Measurements from ENCODE around the gene KCNJ16.

- TF ChIP-seq EZH2 (IDR thresholded peaks at IDR 0.05; ENCODE audit: low read length, unreplicated experiment) (no peak), CTCF (conservative IDR thresholded peaks at IDR 0.05; ENCODE audit: low read depth, low read length) (no peak)
These were observed 20.0 kb upstream of the KCNJ16 start for GRCh38 chr17:70055000-70055399.
